Cardiac fibroblast (primary cell): Measurements from ENCODE around the gene ARHGAP24.
A peak's percentile ranks its signal among the peaks of the same experiment; 100 is the strongest.

Source experiments
- DNase-seq, 2 donors: peaks; one replicate each; pipeline versions ENCODE4 v3.0.0 to v3.0.0-alpha.2; 2010; ENCODE audit warnings: low read depth in 2 of 2
- H3K4me3 ChIP-seq, 2 donors: replicated peaks in 1 of 2; 1 replicate in 1 of 2; 2 replicates in 1 of 2; pipeline ENCODE4 v1.5.1; 2011; ENCODE audit warnings: low read depth in 2 of 2, low read length in 2 of 2, mild to moderate bottlenecking in 2 of 2, moderate library complexity in 1 of 2
- CTCF ChIP-seq: IDR thresholded peaks from one replicate; pipeline ENCODE4 v1.5.1; 2011; ENCODE audit warnings: low read depth, mild to moderate bottlenecking, low read length, inconsistent platforms

The ARHGAP24 gene

GRCh38 chr4:85431881-85432485 is 43.0 kb upstream of the ARHGAP24 start:
- DNase-seq, result no peak
- no peak for TF ChIP-seq CTCF
- H3K4me3 ChIP-seq, result no peak overlapping the region

- H3K4me3 ChIP-seq, result no peak overlapping the region
- peak in 1 of 2 donors; percentile 71 for DNase-seq
- TF ChIP-seq CTCF, result no peak
Observed at GRCh38 chr4:85445050-85445639, 29.8 kb upstream of the ARHGAP24 start.

GRCh38 chr4:85446141-85446861 is 28.6 kb upstream of the ARHGAP24 start:
- TF ChIP-seq CTCF, result no peak
- H3K4me3 ChIP-seq, result no peak overlapping the region
- DNase-seq, result no peak

- no peak for DNase-seq
- no peak for TF ChIP-seq CTCF
- no peak overlapping the region for H3K4me3 ChIP-seq
Observed at GRCh38 chr4:85448906-85449890, 25.8 kb upstream of the ARHGAP24 start.

- no peak for DNase-seq
- TF ChIP-seq CTCF, result no peak
- H3K4me3 ChIP-seq, result no peak overlapping the region
Observed at GRCh38 chr4:85452058-85452731, 22.8 kb upstream of the ARHGAP24 start.

- no peak for DNase-seq
- no peak overlapping the region for H3K4me3 ChIP-seq
- TF ChIP-seq CTCF, result no peak
Observed at GRCh38 chr4:85455942-85456341, 19.0 kb upstream of the ARHGAP24 start.
